GM19193 (cell line): ENCODE measurements around the gene ELN.

Experiments used
- POLR2A ChIP-seq: IDR thresholded peaks from 4 replicates; pipeline ENCODE4 v1.6.1; 2011; ENCODE audit not compliant: insufficient read depth, insufficient read length; ENCODE audit errors: extremely low read depth

ELN gene

GRCh38 chr7:74031403-74032190 lies 3.6 kb downstream of the ELN start:
- TF ChIP-seq POLR2A = no peak

GRCh38 chr7:74032191-74032490 lies 4.2 kb downstream of the ELN start:
- TF ChIP-seq POLR2A = no peak

DNA sequence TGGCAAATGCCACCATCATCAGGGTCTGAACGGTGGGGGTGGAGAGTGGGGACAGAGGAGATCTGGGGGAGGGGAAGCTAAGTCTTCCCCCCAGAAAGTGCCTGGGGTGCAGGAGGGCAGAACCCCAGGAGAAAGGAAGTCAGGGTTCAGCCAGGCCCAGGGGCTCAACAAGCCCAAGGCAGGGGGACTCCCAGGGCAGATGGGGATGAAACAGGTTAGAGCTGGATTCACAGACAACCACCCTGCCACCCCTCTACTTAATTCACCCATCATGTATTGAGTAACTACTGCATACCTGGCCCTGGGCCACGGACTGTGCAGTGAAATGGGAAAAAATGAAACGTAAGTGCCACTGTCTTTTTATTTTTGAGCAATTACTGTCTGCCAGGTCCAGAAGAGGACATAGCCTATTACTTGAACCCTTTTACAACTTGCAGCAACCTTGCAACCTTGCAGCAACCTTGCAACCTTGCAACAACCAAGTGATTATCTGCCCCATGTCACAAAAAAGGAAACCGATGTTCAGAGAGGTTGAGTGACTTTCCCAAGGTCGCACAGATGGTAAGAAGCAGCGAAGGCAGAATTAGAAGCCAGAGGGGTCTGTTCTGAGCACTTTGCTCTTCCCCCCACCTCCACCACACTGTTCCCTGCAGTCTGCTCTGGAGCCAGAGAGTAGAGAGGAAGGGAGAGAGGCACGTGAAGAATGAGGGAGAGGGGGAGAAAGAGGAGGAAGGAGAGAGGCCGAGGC lies 4.8 kb downstream of the ELN start:
- TF ChIP-seq POLR2A = no peak

DNA sequence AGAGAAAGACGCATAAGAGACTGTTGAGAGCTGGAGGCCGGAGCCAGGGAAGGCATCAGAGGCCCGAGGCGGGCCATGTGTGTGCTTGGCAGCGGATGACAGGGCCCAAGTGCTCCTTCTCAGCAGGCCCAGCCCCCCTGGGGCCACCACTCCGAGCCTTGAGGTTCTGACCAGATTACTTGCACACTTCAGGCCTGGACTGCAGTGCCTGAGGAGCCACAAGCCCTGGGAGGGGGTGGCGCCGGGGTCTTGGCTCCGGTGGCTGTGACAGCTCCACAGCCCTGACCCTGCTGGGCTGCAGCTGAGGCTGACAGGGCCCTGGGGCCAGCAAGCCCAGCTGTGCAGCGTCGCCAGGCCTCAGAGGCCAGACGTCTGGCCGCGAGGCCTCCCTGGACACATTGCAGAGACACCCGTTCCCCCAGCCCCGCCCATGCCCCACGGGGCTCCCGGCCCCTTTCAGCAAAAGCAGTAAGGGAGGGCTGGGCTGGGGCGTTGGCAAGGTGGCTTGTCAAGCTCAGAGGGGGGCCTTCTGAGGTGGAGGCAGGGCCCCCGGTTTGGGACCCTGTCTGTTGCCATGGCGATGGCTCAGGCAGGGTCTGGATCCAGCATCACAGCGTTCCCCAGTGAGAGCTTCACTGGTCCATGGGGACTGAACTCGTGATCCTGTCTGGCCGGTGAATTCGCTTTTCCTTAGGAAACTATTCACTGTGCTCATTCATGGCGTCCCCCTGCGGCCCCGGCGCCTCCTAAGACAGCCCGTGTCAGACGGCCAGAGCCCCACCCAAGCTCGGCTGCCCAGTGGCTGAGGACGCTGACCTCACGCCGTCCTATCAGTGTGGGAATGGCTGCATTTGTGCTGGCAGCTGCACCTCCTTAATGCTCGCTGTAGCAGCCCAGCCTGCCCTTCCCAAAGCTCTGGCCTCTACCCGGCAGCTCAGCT lies 5.7 kb downstream of the ELN start:
- TF ChIP-seq POLR2A = no peak

GRCh38 chr7:74037609-74038008 lies 9.6 kb downstream of the ELN start:
- no peak for TF ChIP-seq POLR2A

GRCh38 chr7:74038194-74038961 lies 10.4 kb downstream of the ELN start:
- TF ChIP-seq POLR2A = no peak

GRCh38 chr7:74039337-74039736 lies 11.4 kb downstream of the ELN start:
- no peak for TF ChIP-seq POLR2A

DNA sequence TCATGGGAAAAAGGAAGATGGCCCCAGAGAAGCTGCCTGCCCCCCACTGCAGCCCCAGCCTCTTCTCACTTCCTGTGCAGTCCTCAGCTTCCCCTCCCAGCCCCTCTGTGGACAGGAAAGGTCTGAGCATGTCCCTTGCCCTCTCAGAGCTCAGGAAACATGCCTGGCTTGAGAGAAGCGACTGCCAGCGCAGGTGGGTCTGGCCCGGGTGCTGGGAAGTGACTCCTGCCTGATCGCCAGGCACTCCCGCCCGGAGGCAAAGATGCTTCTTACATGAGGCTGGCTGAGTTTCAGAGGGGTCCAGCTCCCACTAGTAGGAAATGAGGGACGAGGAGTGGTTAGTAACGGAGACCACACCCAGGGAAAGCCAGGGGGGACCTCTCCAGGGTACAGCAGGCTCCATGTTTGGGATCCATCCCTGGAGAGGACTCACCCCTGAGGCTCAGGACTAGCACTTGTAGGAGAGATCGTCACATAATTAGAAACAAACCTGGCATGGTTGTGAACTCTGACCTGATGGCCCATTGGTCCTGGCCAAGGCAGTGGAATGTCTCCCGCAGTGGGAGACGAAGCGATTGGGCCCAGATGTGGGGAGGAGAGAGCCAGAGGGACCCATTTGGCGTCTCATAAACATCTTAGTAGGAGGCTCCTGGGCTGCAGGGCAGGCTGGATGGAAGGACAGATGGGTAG lies 12.3 kb downstream of the ELN start:
- TF ChIP-seq POLR2A = no peak

DNA sequence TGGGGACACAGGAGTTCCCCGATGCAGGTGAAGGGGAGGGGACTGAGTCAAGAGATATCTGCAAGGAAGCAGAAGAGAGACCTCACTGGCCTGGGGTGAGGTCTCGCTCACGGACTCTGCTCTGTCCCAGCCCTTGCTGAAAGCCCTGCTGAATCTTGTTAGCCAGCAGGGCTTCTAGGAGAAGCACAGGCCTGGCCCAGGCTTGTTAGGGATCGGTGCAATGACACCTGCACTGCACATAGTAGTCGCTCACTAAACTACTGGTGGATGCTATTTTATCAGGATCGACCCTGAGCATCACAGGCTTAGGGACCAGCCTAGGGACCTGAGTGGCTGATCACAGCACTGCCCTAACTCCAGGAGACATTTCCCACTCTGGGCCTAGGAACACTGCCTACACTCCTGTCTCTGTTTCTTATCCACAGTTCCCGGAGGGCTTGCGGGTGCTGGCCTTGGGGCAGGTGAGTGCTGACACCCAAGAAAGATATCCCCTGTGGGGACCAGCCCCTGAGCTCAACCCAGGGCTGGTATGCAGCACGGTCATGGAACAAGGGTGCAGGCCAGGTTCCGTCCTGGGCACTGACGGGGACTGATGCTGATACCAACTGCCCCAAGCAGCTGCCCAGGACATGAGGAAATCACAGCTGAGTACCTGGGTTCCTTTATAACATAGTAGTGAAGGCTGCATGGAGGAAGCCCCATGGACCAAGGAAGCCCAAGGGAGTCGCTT lies 13.0 kb downstream of the ELN start:
- no peak for TF ChIP-seq POLR2A

GRCh38 chr7:74042746-74043522 lies 15.0 kb downstream of the ELN start:
- TF ChIP-seq POLR2A = no peak

GRCh38 chr7:74043523-74043951 lies 15.6 kb downstream of the ELN start:
- TF ChIP-seq POLR2A = no peak
